ENCODE data around the gene ARL16.

- no peak for TF ChIP-seq CTCF (IDR thresholded peaks at IDR 0.05 in 2 of 3, conservative IDR thresholded peaks at IDR 0.05 in 1 of 3; ENCODE audit: borderline replicate concordance in 1 of 3, insufficient read depth in 1 of 3, low read depth in 2 of 3, low read length in 2 of 3)
- no peak for TF ChIP-seq EGR1 (IDR thresholded peaks at IDR 0.05; ENCODE audit: low read depth)
- no peak for TF ChIP-seq POLR2A (IDR thresholded peaks at IDR 0.05; ENCODE audit: borderline replicate concordance, extremely low read depth, insufficient read depth, insufficient read length)
- TF ChIP-seq ELF1 (IDR thresholded peaks at IDR 0.05; ENCODE audit: borderline replicate concordance, low read depth), result no peak
- TF ChIP-seq RAD21 (IDR thresholded peaks at IDR 0.05; ENCODE audit: low read depth), result no peak
- no peak for TF ChIP-seq SP1 (IDR thresholded peaks at IDR 0.05; ENCODE audit: low read depth)
These were observed 11.2 kb upstream of the ARL16 start for GRCh38 chr17:81694810-81695209.
